ENCODE data around the gene ZBTB3. TPM values are rescaled to one million over a fixed set of nuclear protein-coding genes. Genes with fewer than 3 reads are reported as not detected.

The ZBTB3 gene
- total RNA-seq, 1 experiment from 2014 or later: 43.4 TPM

- no peaks in the 10 kb centered on the region for H3K79me1 ChIP-seq (ENCODE audit: insufficient read depth, low read depth, low read length, poor library complexity, severe bottlenecking)
- no peak overlapping the region for H3K23ac ChIP-seq (ENCODE audit: insufficient read length, low read depth, low read length)
- peak; percentile 95 for DNase-seq
- no peak overlapping the region for H3K4ac ChIP-seq (ENCODE audit: low read depth, low read length)
- H3T11ph ChIP-seq (ENCODE audit: low read length): no peak overlapping the region
- no peak overlapping the region for H4K91ac ChIP-seq (ENCODE audit: insufficient read length, low read depth, low read length)
- no peak overlapping the region for H2BK5ac ChIP-seq (ENCODE audit: insufficient read length, low read length)
- peaks cover 25 to 71% (median 55%) of the 10 kb centered on the region in 3 experiments for H3K36me3 Mint-ChIP-seq (ENCODE audit: insufficient read depth in 1 of 3, low read depth in 3 of 3)
- H3K4me3 Mint-ChIP-seq: peak overlapping the region; percentile 68 to 78
- H3K4me1 ChIP-seq (ENCODE audit: insufficient read depth, low read length): no peaks in the 10 kb centered on the region
- no peak overlapping the region for H3K14ac ChIP-seq (ENCODE audit: insufficient read depth, low read length)
- no peaks in the 10 kb centered on the region; the same call in 1 of the 2 replicates for H3K79me2 ChIP-seq (ENCODE audit: insufficient read depth, low read length)
- no peak overlapping the region for H3K56ac ChIP-seq (ENCODE audit: insufficient read length, low read depth, low read length)
- no peaks in the 10 kb centered on the region for H3K9me3 Mint-ChIP-seq
- H2BK12ac ChIP-seq (ENCODE audit: insufficient read length, low read depth, low read length): no peak overlapping the region
- no peak overlapping the region for H3K18ac ChIP-seq (ENCODE audit: insufficient read length, low read depth, low read length)
- TF ChIP-seq CTCF (conservative IDR thresholded peaks at IDR 0.05): peak; percentile 97
- no peak overlapping the region for H4K5ac ChIP-seq (ENCODE audit: insufficient read length, low read depth, low read length)
- H2AFZ ChIP-seq (ENCODE audit: low read length): no peak overlapping the region
- no peak overlapping the region for H2BK20ac ChIP-seq (ENCODE audit: low read depth, low read length, poor library complexity, severe bottlenecking)
- H3K4me2 ChIP-seq (ENCODE audit: insufficient read depth, insufficient read length, low read length): peak overlapping the region; percentile 15
- H2BK120ac ChIP-seq (ENCODE audit: low read depth, low read length, poor library complexity, severe bottlenecking): no peak overlapping the region
- no peak overlapping the region for H4K8ac ChIP-seq (replicated peaks; ENCODE audit: insufficient read length, low read depth, low read length)
- H3K27ac Mint-ChIP-seq: peak overlapping the region; percentile 41 to 83 (median 74); a peak in 4 of 7 replicates
- H3K27me3 Mint-ChIP-seq (ENCODE audit: low read depth): no peaks in the 10 kb centered on the region; the same call in 1 of the 2 replicates
- no peak overlapping the region for H2BK15ac ChIP-seq (ENCODE audit: low read depth, low read length)
- no peak overlapping the region for H3K9ac ChIP-seq (ENCODE audit: extremely low read depth, insufficient read length, low read length)
- no CpG with 5 or more reads among the region's 51 CpGs for WGBS (ENCODE audit: extremely low coverage, insufficient read length, low lambda C conversion rate)
- H3K4me1 Mint-ChIP-seq: peaks cover 21 to 29% of the 10 kb centered on the region in 2 experiments
- H2AK5ac ChIP-seq (ENCODE audit: insufficient read length, low read length): no peak overlapping the region
- no peaks in the 10 kb centered on the region for H3K9me3 ChIP-seq (ENCODE audit: control insufficient read depth, low read depth, low read length)
- H3K23me2 ChIP-seq (ENCODE audit: insufficient read length, low read depth, low read length, poor library complexity, severe bottlenecking): peaks cover 4% of the 10 kb centered on the region
- no peaks in the 10 kb centered on the region for H4K20me1 ChIP-seq (ENCODE audit: control insufficient read depth, insufficient read depth, insufficient read length)
- H3K27me3 ChIP-seq (ENCODE audit: insufficient read depth, low read length): no peaks in the 10 kb centered on the region
- peak overlapping the region; percentile 1 for H3K27ac ChIP-seq (ENCODE audit: insufficient read length, low read depth, low read length)
Measured at GRCh38 chr11:62786318-62787004, 32.5 kb upstream of the ZBTB3 start.
